ENCODE measurements around the gene PHACTR1. TPM values are rescaled to one million over a fixed set of nuclear protein-coding genes. Genes with fewer than 3 reads are reported as not detected.

Gene PHACTR1
- polyA plus RNA-seq, 1 of the 3 experiments (the other 2 are of a cell fraction) = 0.12 TPM

- Histone ChIP-seq H3K79me2 (ENCODE audit: insufficient read depth) (no peaks in the 10 kb centered on the region), H3K4me2 (no peak overlapping the region), H2AFZ (ENCODE audit: low read depth) (no peak overlapping the region), H3K4me3 (ENCODE audit: low read depth in 2 of 2, low read length in 1 of 2) (no peak overlapping the region), H3K27ac (ENCODE audit: low read depth in 2 of 2, low read length in 1 of 2) (no peak overlapping the region), H3K9me2 (no peaks in the 10 kb centered on the region), H3K9ac (no peak overlapping the region), H3K4me1 (ENCODE audit: control insufficient read depth in 1 of 2, insufficient read depth in 2 of 2, low read depth in 1 of 2, low read length in 1 of 2) (no peaks in the 10 kb centered on the region), H3K27me3 (ENCODE audit: insufficient read depth) (no peaks in the 10 kb centered on the region), H4K20me1 (ENCODE audit: insufficient read depth) (no peaks in the 10 kb centered on the region), H3K9me3 (no peaks in the 10 kb centered on the region), H3F3A (replicated peaks; ENCODE audit: insufficient read depth) (no peaks in the 10 kb centered on the region), H3K36me3 (replicated peaks in 1 of 2; ENCODE audit: control insufficient read depth in 1 of 2, insufficient read depth in 2 of 2, low read length in 1 of 2) (no peaks in the 10 kb centered on the region)
- ChIA-PET POLR2A (no interaction called here), CTCF (interaction anchor here (0.7 kb wide), 1 partner anchor 361 kb away, joined by 3 read pairs; no protein-coding TSS in a partner anchor)
- TF ChIP-seq EZH2phosphoT487 (IDR thresholded peaks at IDR 0.05; ENCODE audit: borderline replicate concordance, low read depth) (no peak), FOSL2 (IDR thresholded peaks at IDR 0.05; ENCODE audit: borderline replicate concordance, low read depth) (no peak), NFIC (IDR thresholded peaks at IDR 0.05; ENCODE audit: borderline replicate concordance) (no peak)
- 78% methylated on average over 24 of the region's 24 CpGs for WGBS (ENCODE audit: low lambda C conversion rate)
- no peak for DNase-seq
Measured at GRCh38 chr6:13272131-13273046, 555.8 kb downstream of the PHACTR1 start.

GRCh38 chr6:13273202-13273930 is 556.8 kb downstream of the PHACTR1 start:
- DNase-seq = no peak
- Histone ChIP-seq H3F3A (replicated peaks; ENCODE audit: insufficient read depth) (no peaks in the 10 kb centered on the region), H3K27ac (ENCODE audit: low read depth in 2 of 2, low read length in 1 of 2) (no peak overlapping the region), H3K9me3 (no peaks in the 10 kb centered on the region), H3K79me2 (ENCODE audit: insufficient read depth) (no peaks in the 10 kb centered on the region), H3K4me2 (no peak overlapping the region), H3K27me3 (ENCODE audit: insufficient read depth) (no peaks in the 10 kb centered on the region), H3K36me3 (replicated peaks in 1 of 2; ENCODE audit: control insufficient read depth in 1 of 2, insufficient read depth in 2 of 2, low read length in 1 of 2) (no peaks in the 10 kb centered on the region), H2AFZ (ENCODE audit: low read depth) (no peak overlapping the region), H3K4me1 (ENCODE audit: control insufficient read depth in 1 of 2, insufficient read depth in 2 of 2, low read depth in 1 of 2, low read length in 1 of 2) (no peaks in the 10 kb centered on the region), H3K9ac (no peak overlapping the region), H4K20me1 (ENCODE audit: insufficient read depth) (no peaks in the 10 kb centered on the region), H3K9me2 (no peaks in the 10 kb centered on the region), H3K4me3 (ENCODE audit: low read depth in 2 of 2, low read length in 1 of 2) (no peak overlapping the region)
- POLR2A ChIA-PET = no interaction called here
- TF ChIP-seq REST (IDR thresholded peaks at IDR 0.05; ENCODE audit: low read depth, low read length) (no peak), NFIC (IDR thresholded peaks at IDR 0.05; ENCODE audit: borderline replicate concordance) (no peak), GATA2 (CRISPR knock-in tag; IDR thresholded peaks at IDR 0.05) (no peak), RXRA (IDR thresholded peaks at IDR 0.05; ENCODE audit: borderline replicate concordance, low read depth) (no peak), TAF1 (IDR thresholded peaks at IDR 0.05; ENCODE audit: borderline replicate concordance, low read depth, low read length) (no peak), ELF1 (IDR thresholded peaks at IDR 0.05) (no peak), GABPA (IDR thresholded peaks at IDR 0.05; ENCODE audit: low read depth) (no peak), SMC3 (IDR thresholded peaks at IDR 0.05; ENCODE audit: low read depth, low read length) (no peak), RAD21 (IDR thresholded peaks at IDR 0.05; ENCODE audit: low read length) (no peak), MEF2A (IDR thresholded peaks at IDR 0.05; ENCODE audit: borderline replicate concordance, low read depth) (no peak), TEAD4 (IDR thresholded peaks at IDR 0.05; ENCODE audit: borderline replicate concordance, insufficient read depth) (no peak), MXI1 (IDR thresholded peaks at IDR 0.05; ENCODE audit: low read depth, low read length) (no peak), SIN3A (IDR thresholded peaks at IDR 0.05; ENCODE audit: borderline replicate concordance, low read depth, low read length) (no peak), JUND (IDR thresholded peaks at IDR 0.05) (no peak), CHD2 (IDR thresholded peaks at IDR 0.05; ENCODE audit: low read length, partially characterized antibody) (no peak)
- TF ChIP-seq, protein P1, sequence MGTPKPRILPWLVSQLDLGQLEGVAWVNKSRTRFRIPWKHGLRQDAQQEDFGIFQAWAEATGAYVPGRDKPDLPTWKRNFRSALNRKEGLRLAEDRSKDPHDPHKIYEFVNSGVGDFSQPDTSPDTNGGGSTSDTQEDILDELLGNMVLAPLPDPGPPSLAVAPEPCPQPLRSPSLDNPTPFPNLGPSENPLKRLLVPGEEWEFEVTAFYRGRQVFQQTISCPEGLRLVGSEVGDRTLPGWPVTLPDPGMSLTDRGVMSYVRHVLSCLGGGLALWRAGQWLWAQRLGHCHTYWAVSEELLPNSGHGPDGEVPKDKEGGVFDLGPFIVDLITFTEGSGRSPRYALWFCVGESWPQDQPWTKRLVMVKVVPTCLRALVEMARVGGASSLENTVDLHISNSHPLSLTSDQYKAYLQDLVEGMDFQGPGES (IDR thresholded peaks at IDR 0.05; ENCODE audit: low read depth, low read length) = no peak
- 82% methylated on average over 10 of the region's 10 CpGs for WGBS (ENCODE audit: low lambda C conversion rate)
- CTCF ChIA-PET = interaction anchor here (0.7 to 0.8 kb wide), 2 partner anchors 10 to 362 kb away, joined by 3 read pairs; no protein-coding TSS in a partner anchor

All from SK-N-SH (cell line).